Suprapubic skin (tissue), 4 donors: ENCODE data around the gene ANKFN1.

Experiments
- CTCF ChIP-seq, 2 donors: fragments of 200-600 bp in 1 of 2; fragments of 450-650 bp in 1 of 2; sonication (generic) in 1 of 2; IDR thresholded peaks; one replicate each; pipeline ENCODE4 v1.5.1; 2016 to 2019; ENCODE audit warnings: antibody characterized with exemption in 2 of 2, mild to moderate bottlenecking in 1 of 2, moderate library complexity in 1 of 2
- POLR2A ChIP-seq, 2 donors: fragments of 450-650 bp; IDR thresholded peaks; one replicate each; pipeline ENCODE4 v1.6.1; 2017; ENCODE audit warnings: antibody characterized with exemption in 2 of 2, mild to moderate bottlenecking in 2 of 2, moderate library complexity in 2 of 2
- POLR2AphosphoS5 ChIP-seq, 3 donors: sonication (generic); formaldehyde crosslinking; IDR thresholded peaks; one replicate each; pipeline ENCODE4 v1.6.1; 2017; ENCODE audit warnings: antibody characterized with exemption in 3 of 3

- no peak for TF ChIP-seq CTCF (IDR thresholded peaks at IDR 0.05)
- TF ChIP-seq POLR2A (IDR thresholded peaks at IDR 0.05), result no peak
- TF ChIP-seq POLR2AphosphoS5 (IDR thresholded peaks at IDR 0.05), result no peak
Measured at GRCh38 chr17:56247816-56248215, 94.5 kb downstream of the ANKFN1 start.
